Peyer's patch (tissue), 4 donors: ENCODE measurements around the gene IKZF2.

ENCODE experiments used
- POLR2A ChIP-seq, 2 donors: fragments of 450-650 bp; IDR thresholded peaks; one replicate each; pipeline ENCODE4 v1.5.1; 2017; ENCODE audit warnings: antibody characterized with exemption in 2 of 2, mild to moderate bottlenecking in 2 of 2, moderate library complexity in 2 of 2
- TF ChIP-seq, protein P1 (sequence below), 6 experiments: fragments of 450-650 bp in 4 of 6; fragments of 200-600 bp in 2 of 6; sonication (generic) in 1 of 6; IDR thresholded peaks; one replicate each; pipeline ENCODE4 v1.5.1; 2017 to 2019; ENCODE audit warnings: antibody characterized with exemption in 6 of 6, mild to moderate bottlenecking in 3 of 6, moderate library complexity in 1 of 6

DNA sequence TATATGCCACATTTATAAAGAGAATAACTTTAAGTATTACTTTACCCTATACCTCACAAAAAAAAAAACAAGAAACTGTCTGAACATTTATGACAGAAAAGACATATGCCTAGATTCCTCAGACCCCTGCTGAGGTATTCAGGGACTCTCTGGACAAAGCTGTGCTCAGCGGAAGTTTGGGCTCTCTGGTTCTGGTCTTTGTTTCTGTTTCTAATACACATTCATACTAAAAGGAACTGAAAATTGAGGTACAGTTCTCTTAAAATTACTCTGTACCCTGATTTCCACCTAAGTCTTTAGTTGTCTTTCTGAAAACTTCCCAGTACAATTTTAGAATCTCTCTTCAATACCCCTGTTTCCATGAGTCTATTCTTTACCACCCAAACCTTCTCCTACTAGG lies 160.3 kb downstream of the IKZF2 start:
- no peak for TF ChIP-seq POLR2A (IDR thresholded peaks at IDR 0.05)
- TF ChIP-seq, protein P1, sequence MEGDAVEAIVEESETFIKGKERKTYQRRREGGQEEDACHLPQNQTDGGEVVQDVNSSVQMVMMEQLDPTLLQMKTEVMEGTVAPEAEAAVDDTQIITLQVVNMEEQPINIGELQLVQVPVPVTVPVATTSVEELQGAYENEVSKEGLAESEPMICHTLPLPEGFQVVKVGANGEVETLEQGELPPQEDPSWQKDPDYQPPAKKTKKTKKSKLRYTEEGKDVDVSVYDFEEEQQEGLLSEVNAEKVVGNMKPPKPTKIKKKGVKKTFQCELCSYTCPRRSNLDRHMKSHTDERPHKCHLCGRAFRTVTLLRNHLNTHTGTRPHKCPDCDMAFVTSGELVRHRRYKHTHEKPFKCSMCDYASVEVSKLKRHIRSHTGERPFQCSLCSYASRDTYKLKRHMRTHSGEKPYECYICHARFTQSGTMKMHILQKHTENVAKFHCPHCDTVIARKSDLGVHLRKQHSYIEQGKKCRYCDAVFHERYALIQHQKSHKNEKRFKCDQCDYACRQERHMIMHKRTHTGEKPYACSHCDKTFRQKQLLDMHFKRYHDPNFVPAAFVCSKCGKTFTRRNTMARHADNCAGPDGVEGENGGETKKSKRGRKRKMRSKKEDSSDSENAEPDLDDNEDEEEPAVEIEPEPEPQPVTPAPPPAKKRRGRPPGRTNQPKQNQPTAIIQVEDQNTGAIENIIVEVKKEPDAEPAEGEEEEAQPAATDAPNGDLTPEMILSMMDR (IDR thresholded peaks at IDR 0.05) = no peak
